Measurements from ENCODE around the gene NLRC4. TPM values are rescaled to one million over a fixed set of nuclear protein-coding genes. Genes with fewer than 3 reads are reported as not detected.
"Not testable (repeated sequence)": the region's sequence is repeated elsewhere in the genome, so short reads cannot be mapped to it uniquely, and the experiment has no call there.

Gene NLRC4
- 0.13 and 0.92 TPM in 2 replicates for total RNA-seq
- polyA plus RNA-seq: 0.21 and 0.99 TPM in 2 replicates

GRCh38 chr2:32264422-32265105, at the start of gene NLRC4:
Gene NLRC4, minus strand, starts transcription at chr2:32264886. Its CDS starts 8,111 bp downstream, at chr2:32256775.
- Histone ChIP-seq H3K9me2 (replicated peaks; ENCODE audit: insufficient read depth) (no peaks in the 10 kb centered on the region), H4K20me1 (ENCODE audit: insufficient read depth, poor library complexity, severe bottlenecking) (no peaks in the 10 kb centered on the region), H3K4me1 (ENCODE audit: insufficient read depth) (no peaks in the 10 kb centered on the region), H3K27ac (no peak within 1 kb of the TSS), H3K79me2 (no peaks in the 10 kb centered on the region), H3K27me3 (peaks cover 3% of the 10 kb centered on the region), H3K9me3 (ENCODE audit: low read depth) (no peaks in the 10 kb centered on the region), H3K4me3 (no peak within 1 kb of the TSS), H2AFZ (no peak within 1 kb of the TSS), H3K4me2 (no peak within 1 kb of the TSS), H3K36me3 (replicated peaks; ENCODE audit: insufficient read depth, low read depth) (no peaks in the 10 kb centered on the region)
- TF ChIP-seq CTCF (IDR thresholded peaks at IDR 0.05; ENCODE audit: poor library complexity) (no peak), EZH2 (IDR thresholded peaks at IDR 0.05; ENCODE audit: borderline replicate concordance) (no peak), EZH2phosphoT487 (IDR thresholded peaks at IDR 0.05; ENCODE audit: low read depth, severe bottlenecking, unreplicated experiment) (no peak)
- 87% methylated on average over 7 of the region's 7 CpGs for WGBS (ENCODE audit: low lambda C conversion rate, missing lambda C conversion rate)
- no peak for DNase-seq (ENCODE audit: low spot score)

GRCh38 chr2:32310577-32310976, 45.9 kb upstream of the NLRC4 start:
- no peak overlapping the region for H2AFZ ChIP-seq
- no peaks in the 10 kb centered on the region for H3K9me3 ChIP-seq (ENCODE audit: low read depth)
- no peak overlapping the region for H3K27ac ChIP-seq
- H3K4me3 ChIP-seq: no peak overlapping the region
- no peaks in the 10 kb centered on the region for H3K27me3 ChIP-seq
- no peak overlapping the region for H3K4me2 ChIP-seq
- TF ChIP-seq EZH2 (IDR thresholded peaks at IDR 0.05; ENCODE audit: borderline replicate concordance) (no peak), CTCF (IDR thresholded peaks at IDR 0.05; ENCODE audit: poor library complexity) (no peak), EZH2phosphoT487 (IDR thresholded peaks at IDR 0.05; ENCODE audit: low read depth, severe bottlenecking, unreplicated experiment) (no peak)
- WGBS (ENCODE audit: low lambda C conversion rate, missing lambda C conversion rate): 97% methylated on average over 7 of the region's 7 CpGs
- H3K9me2 ChIP-seq (replicated peaks; ENCODE audit: insufficient read depth): no peaks in the 10 kb centered on the region
- no peaks in the 10 kb centered on the region for H3K4me1 ChIP-seq (ENCODE audit: insufficient read depth)
- H3K79me2 ChIP-seq: no peaks in the 10 kb centered on the region
- no peaks in the 10 kb centered on the region for H3K36me3 ChIP-seq (replicated peaks; ENCODE audit: insufficient read depth, low read depth)
- no peak for DNase-seq (ENCODE audit: low spot score)
- H4K20me1 ChIP-seq (ENCODE audit: insufficient read depth, poor library complexity, severe bottlenecking): no peaks in the 10 kb centered on the region

GRCh38 chr2:32293966-32294562, 29.4 kb upstream of the NLRC4 start:
- H3K36me3 ChIP-seq (replicated peaks; ENCODE audit: insufficient read depth, low read depth); H3K4me1 ChIP-seq (ENCODE audit: insufficient read depth); H3K27me3 ChIP-seq; DNase-seq (ENCODE audit: low spot score); H3K27ac ChIP-seq; H2AFZ ChIP-seq; H3K4me3 ChIP-seq; H3K9me2 ChIP-seq (replicated peaks; ENCODE audit: insufficient read depth); H3K9me3 ChIP-seq (ENCODE audit: low read depth); H3K4me2 ChIP-seq; H4K20me1 ChIP-seq (ENCODE audit: insufficient read depth, poor library complexity, severe bottlenecking): not testable (repeated sequence)
- H3K79me2 ChIP-seq: peaks cover 23% of the 10 kb centered on the region
- 97% methylated on average over 25 of the region's 43 CpGs for WGBS (ENCODE audit: low lambda C conversion rate, missing lambda C conversion rate)

- not testable (repeated sequence) for H3K9me3 ChIP-seq (ENCODE audit: low read depth); H3K27me3 ChIP-seq; H4K20me1 ChIP-seq (ENCODE audit: insufficient read depth, poor library complexity, severe bottlenecking); H3K4me2 ChIP-seq; H3K36me3 ChIP-seq (replicated peaks; ENCODE audit: insufficient read depth, low read depth); H3K27ac ChIP-seq; DNase-seq (ENCODE audit: low spot score); H3K9me2 ChIP-seq (replicated peaks; ENCODE audit: insufficient read depth); H2AFZ ChIP-seq; H3K4me1 ChIP-seq (ENCODE audit: insufficient read depth); H3K4me3 ChIP-seq
- H3K79me2 ChIP-seq: peaks cover 28% of the 10 kb centered on the region
- 100% methylated on average over 6 of the region's 26 CpGs for WGBS (ENCODE audit: low lambda C conversion rate, missing lambda C conversion rate)
These were observed 28.8 kb upstream of the NLRC4 start for GRCh38 chr2:32293493-32293892.

Data from hepatocyte (in vitro differentiated cells).